H1 (cell line): ENCODE measurements around the gene IL31RA. TPM values are rescaled to one million over a fixed set of nuclear protein-coding genes. Genes with fewer than 3 reads are reported as not detected.

Experiments used
- CTCF ChIA-PET: fragments of 300-600 bp; sonication (Branson Sonifier 250); formaldehyde crosslinking; loops from one replicate; lab custom pipeline; 2021; ENCODE audit not compliant: partially characterized antibody; lab: Charles Lee
- POLR2A ChIA-PET: fragments of 300-600 bp; sonication (Branson Sonifier 250); formaldehyde crosslinking; loops from one replicate; lab custom pipeline; 2021; ENCODE audit warnings: inconsistent platforms; ENCODE audit not compliant: partially characterized antibody; lab: Charles Lee
- DNase-seq, 2 experiments: peaks; one replicate each; pipeline versions ENCODE4 v3.0.0 to v3.0.0-alpha.2; 2010 to 2022; ENCODE audit warnings: low spot score in 2 of 2, low read depth in 1 of 2, mixed read lengths in 1 of 2
- FAIRE-seq: peaks from 2 replicates; lab custom pipeline; 2011; peaks lifted over from hg19 to GRCh38; lab: Jason Lieb, UNC
- H2AFZ ChIP-seq: 2 replicates; pipeline ENCODE4 v1.8.1; 2012; ENCODE audit warnings: low read length, inconsistent platforms
- H2AK5ac ChIP-seq: 2 replicates; pipeline ENCODE4 v1.6.1; 2013; ENCODE audit warnings: low read depth, low read length
- H2BK120ac ChIP-seq: replicated peaks from 2 replicates; pipeline ENCODE3; 2013; ENCODE audit warnings: low read depth, low read length, inconsistent platforms
- H2BK12ac ChIP-seq: 2 replicates; pipeline ENCODE4 v1.6.1; 2013; ENCODE audit warnings: low read depth, low read length
- H2BK15ac ChIP-seq: 2 replicates; pipeline ENCODE4 v1.6.1; 2013; ENCODE audit warnings: low read length
- H2BK20ac ChIP-seq: 2 replicates; pipeline ENCODE4 v1.6.1; 2013; ENCODE audit warnings: low read length
- H2BK5ac ChIP-seq: 2 replicates; pipeline ENCODE4 v1.6.1; 2013; ENCODE audit warnings: low read depth, low read length
- H3K14ac ChIP-seq: 2 replicates; pipeline ENCODE4 v1.6.1; 2013; ENCODE audit warnings: inconsistent platforms; ENCODE audit not compliant: insufficient read length
- H3K18ac ChIP-seq: 2 replicates; pipeline ENCODE4 v1.6.1; 2013; ENCODE audit warnings: low read length; ENCODE audit errors: extremely low read depth
- H3K23ac ChIP-seq: 2 replicates; pipeline ENCODE4 v1.6.1; 2013; ENCODE audit warnings: inconsistent platforms; ENCODE audit not compliant: insufficient read length
- H3K23me2 ChIP-seq: 2 replicates; pipeline ENCODE4 v1.6.1; 2013; ENCODE audit warnings: low read depth, low read length
- H3K27ac ChIP-seq: 2 replicates; pipeline ENCODE4 v1.6.1; 2011; ENCODE audit warnings: low read depth, low read length, inconsistent platforms
- H3K27me3 ChIP-seq, 4 experiments: replicated peaks in 1 of 4; 1 replicate in 1 of 4; 2 replicates in 3 of 4; pipeline versions ENCODE4 v1.6.1 to v1.8.1; 2011 to 2013; ENCODE audit warnings: low read length in 3 of 4, mild to moderate bottlenecking in 3 of 4, inconsistent platforms in 2 of 4, mixed read lengths in 2 of 4, moderate library complexity in 1 of 4; ENCODE audit not compliant: control insufficient read depth in 3 of 4, insufficient read depth in 3 of 4; ENCODE audit errors: extremely low read depth in 1 of 4
- H3K36me3 ChIP-seq, 4 experiments: 2 replicates each; pipeline versions ENCODE4 v1.6.1 to v1.8.1; 2011 to 2013; ENCODE audit warnings: mild to moderate bottlenecking in 4 of 4, low read length in 3 of 4, moderate library complexity in 2 of 4, control low read depth in 1 of 4, inconsistent platforms in 1 of 4; ENCODE audit not compliant: insufficient read depth in 4 of 4, control insufficient read depth in 2 of 4
- H3K4ac ChIP-seq: replicated peaks from 2 replicates; pipeline ENCODE3; 2013; ENCODE audit warnings: low read length, low read depth, mixed read lengths, inconsistent platforms; ENCODE audit not compliant: insufficient read length
- H3K4me1 ChIP-seq, 4 experiments: replicated peaks in 1 of 4; 1 replicate in 1 of 4; 2 replicates in 3 of 4; pipeline versions ENCODE4 v1.6.1 to v1.8.1; 2011 to 2013; ENCODE audit warnings: low read length in 3 of 4, inconsistent platforms in 2 of 4, mixed read lengths in 1 of 4; ENCODE audit not compliant: insufficient read depth in 4 of 4, control insufficient read depth in 3 of 4
- H3K4me2 ChIP-seq, 2 experiments: 2 replicates each; pipeline versions ENCODE4 v1.6.1 to v1.8.1; 2011 to 2013; ENCODE audit warnings: low read depth in 2 of 2, low read length in 2 of 2, control low read depth in 1 of 2, inconsistent platforms in 1 of 2, mild to moderate bottlenecking in 1 of 2; ENCODE audit not compliant: insufficient read depth in 1 of 2
- H3K4me3 ChIP-seq, 4 experiments: fragments of 200-600, 300-600 bp in 1 of 4; sonication (generic), shearing (Covaris generic), sonication (Bioruptor Twin) in 1 of 4; 2 replicates each; pipeline versions ENCODE4 v1.5.1 to v1.8.1; 2011 to 2016; ENCODE audit warnings: low read length in 4 of 4, low read depth in 3 of 4, control low read depth in 2 of 4, inconsistent platforms in 2 of 4, mild to moderate bottlenecking in 2 of 4, mixed read lengths in 1 of 4, moderate library complexity in 1 of 4; ENCODE audit not compliant: insufficient read depth in 2 of 4; ENCODE audit errors: extremely low read depth in 1 of 4
- H3K56ac ChIP-seq: replicated peaks from 2 replicates; pipeline ENCODE3; 2013; ENCODE audit warnings: low read depth, mild to moderate bottlenecking, mixed read lengths, low read length, inconsistent platforms; ENCODE audit not compliant: insufficient read length
- H3K79me1 ChIP-seq: 2 replicates; pipeline ENCODE4 v1.6.1; 2013; ENCODE audit warnings: low read depth, low read length, control low read depth
- H3K79me2 ChIP-seq, 2 experiments: 2 replicates each; pipeline versions ENCODE4 v1.6.1 to v1.8.1; 2012 to 2013; ENCODE audit warnings: low read length in 2 of 2, mild to moderate bottlenecking in 2 of 2, inconsistent platforms in 1 of 2; ENCODE audit not compliant: insufficient read depth in 2 of 2, control insufficient read depth in 1 of 2
- H3K9ac ChIP-seq, 4 experiments: replicated peaks in 1 of 4; 1 replicate in 1 of 4; 2 replicates in 3 of 4; pipeline versions ENCODE4 v1.6.1 to v1.8.1; 2011 to 2013; ENCODE audit warnings: low read depth in 3 of 4, low read length in 3 of 4, control low read depth in 2 of 4, mild to moderate bottlenecking in 2 of 4, moderate library complexity in 2 of 4, inconsistent platforms in 1 of 4; ENCODE audit errors: extremely low read depth in 1 of 4
- H3K9me3 ChIP-seq, 2 experiments: 2 replicates each; pipeline versions ENCODE4 v1.6.1 to v1.8.1; 2012 to 2013; ENCODE audit warnings: mild to moderate bottlenecking in 2 of 2, moderate library complexity in 2 of 2, control low read depth in 1 of 2, inconsistent platforms in 1 of 2, low read depth in 1 of 2, low read length in 1 of 2, mixed read lengths in 1 of 2; ENCODE audit not compliant: insufficient read depth in 2 of 2
- H4K20me1 ChIP-seq, 2 experiments: replicated peaks in 1 of 2; 2 replicates each; pipeline versions ENCODE3 to v1.8.1; 2011 to 2013; ENCODE audit warnings: inconsistent platforms in 2 of 2, low read length in 2 of 2, mild to moderate bottlenecking in 1 of 2; ENCODE audit not compliant: insufficient read depth in 2 of 2, control insufficient read depth in 1 of 2
- H4K5ac ChIP-seq: 2 replicates; pipeline ENCODE4 v1.6.1; 2013; ENCODE audit warnings: low read length, low read depth, mixed read lengths, inconsistent platforms; ENCODE audit not compliant: insufficient read length
- H4K8ac ChIP-seq: 2 replicates; pipeline ENCODE4 v1.8.0; 2013; ENCODE audit warnings: mild to moderate bottlenecking, moderate library complexity, low read length, inconsistent platforms; ENCODE audit not compliant: insufficient read depth; ENCODE audit errors: extremely low read depth
- H4K91ac ChIP-seq: replicated peaks from 2 replicates; pipeline ENCODE3; 2013; ENCODE audit warnings: low read length, mixed read lengths, inconsistent platforms; ENCODE audit not compliant: insufficient read length
- GABPA ChIP-seq: IDR thresholded peaks from 2 replicates; pipeline ENCODE4 v1.6.1; 2011; ENCODE audit warnings: mild to moderate bottlenecking, low read length, moderate library complexity, borderline replicate concordance; ENCODE audit not compliant: insufficient read depth
- JUND ChIP-seq: IDR thresholded peaks from 2 replicates; pipeline ENCODE4 v1.6.1; 2011; ENCODE audit warnings: mild to moderate bottlenecking, improper control_type of control experiment, low read length
- POLR2A ChIP-seq, 2 experiments: IDR thresholded peaks; 1 replicate in 1 of 2; 2 replicates in 1 of 2; pipeline ENCODE4 v1.6.1; 2011; ENCODE audit warnings: low read depth in 2 of 2, low read length in 2 of 2, mild to moderate bottlenecking in 2 of 2; ENCODE audit errors: control extremely low read depth in 1 of 2
- WGBS, 2 experiments: shearing (Covaris generic) in 1 of 2; methylation state at CpG; one replicate each; pipeline versions ENCODE4 v1.1.6 to v1.1.7; 2013 to 2015; ENCODE audit warnings: low lambda C conversion rate in 2 of 2, mixed read lengths in 2 of 2, inconsistent platforms in 1 of 2, low coverage in 1 of 2, missing lambda C conversion rate in 1 of 2; ENCODE audit not compliant: insufficient replicate concordance in 2 of 2, insufficient coverage in 1 of 2, insufficient read length in 1 of 2; ENCODE audit errors: extremely low coverage in 1 of 2, missing lambda C conversion rate in 1 of 2; 5-methylcytosine and 5-hydroxymethylcytosine counted together
- polyA plus RNA-seq, 7 experiments: library from polyadenylated mRNA; depleted of rRNA in 3 of 7; stranded (reverse) in 5 of 7; unstranded in 2 of 7; fragments of >200 nt in 5 of 7; fragments of 200-250 nt in 2 of 7; gene quantifications; 1 replicate in 5 of 7; 2 replicates in 1 of 7; 4 replicates in 1 of 7; pipeline versions ENCODE4 v1.2.1 to v1.2.3, GENCODE V29; 2011 to 2013; ENCODE audit warnings: missing spikeins in 2 of 7, mixed read lengths in 2 of 7
- total RNA-seq: library from RNA; stranded (reverse); fragmentation: NEBNext Ultra II Directional; extraction: Animal tissue kit (Norgen Biotek cat#: 25700); gene quantifications from 2 replicates; pipeline ENCODE4 v1.2.1, GENCODE V29; 2021
- TF ChIP-seq, protein P1 (sequence below), 3 experiments: IDR thresholded peaks; 1 replicate in 2 of 3; 2 replicates in 1 of 3; pipeline versions ENCODE4 v1.5.1 to v1.6.1; 2011; ENCODE audit warnings: low read length in 3 of 3, mild to moderate bottlenecking in 3 of 3, inconsistent platforms in 2 of 3, low read depth in 1 of 3, moderate library complexity in 1 of 3; ENCODE audit not compliant: insufficient read depth in 1 of 3; ENCODE audit errors: control extremely low read depth in 1 of 3
- TF ChIP-seq, protein P2 (sequence below): IDR thresholded peaks from 2 replicates; pipeline ENCODE4 v1.6.1; 2012; ENCODE audit warnings: low read length, inconsistent platforms

Gene IL31RA
- total and polyA plus RNA-seq, 2 of the 8 experiments (the other 6 are each of a cell fraction or from before 2014, with no cell fraction given): not detected

DNA sequence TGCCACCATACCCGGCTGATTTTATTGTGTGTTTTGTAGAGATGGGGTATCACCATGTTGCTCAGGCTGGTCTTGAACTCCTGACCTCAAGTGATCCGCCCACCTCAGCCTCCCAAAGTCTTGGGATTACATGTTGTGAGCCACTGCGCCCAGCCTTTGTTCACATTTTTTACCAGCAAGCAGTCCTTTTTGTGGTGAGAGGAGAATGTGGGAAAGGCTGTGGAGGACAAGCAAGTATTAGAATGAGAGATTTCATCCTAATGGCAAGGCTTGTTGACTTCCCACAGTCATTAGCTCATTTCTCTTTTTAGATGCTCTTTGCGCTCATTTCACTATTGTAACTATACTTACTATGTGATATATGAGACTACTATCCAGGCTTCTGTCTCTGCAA, 6.1 kb downstream of the IL31RA start:
- no peak overlapping the region for H3K4me3 ChIP-seq
- H2AK5ac ChIP-seq: no peak overlapping the region
- H2BK20ac ChIP-seq: no peak overlapping the region
- no peaks in the 10 kb centered on the region for H3K27me3 ChIP-seq
- no peaks in the 10 kb centered on the region for H3K79me1 ChIP-seq
- no peak overlapping the region for H4K8ac ChIP-seq
- H3K23ac ChIP-seq: no peak overlapping the region
- POLR2A ChIA-PET: no interaction called here
- no peak overlapping the region for H3K9ac ChIP-seq
- CTCF ChIA-PET: no interaction called here
- no peaks in the 10 kb centered on the region for H4K20me1 ChIP-seq
- no peak overlapping the region for H3K56ac ChIP-seq
- H2BK15ac ChIP-seq: no peak overlapping the region
- H3K27ac ChIP-seq: no peak overlapping the region
- H3K18ac ChIP-seq: no peak overlapping the region
- 0 out of 4 replicates have a peak, but pooled peaks cover 0 to 4% of the 10 kb centered on the region in 2 experiments for H3K9me3 ChIP-seq
- no peak overlapping the region for H4K91ac ChIP-seq
- H3K4ac ChIP-seq: no peak overlapping the region
- FAIRE-seq: no peak
- H3K23me2 ChIP-seq: no peaks in the 10 kb centered on the region
- no peak for DNase-seq
- no peak overlapping the region for H2BK120ac ChIP-seq
- H2BK5ac ChIP-seq: no peak overlapping the region
- 82% methylated on average over 4 of the region's 4 CpGs; no CpG with 5 or more reads in 1 of the 2 experiments for WGBS, 2 experiments
- H4K5ac ChIP-seq: no peak overlapping the region
- H3K4me1 ChIP-seq: no peaks in the 10 kb centered on the region
- TF ChIP-seq, protein P1, sequence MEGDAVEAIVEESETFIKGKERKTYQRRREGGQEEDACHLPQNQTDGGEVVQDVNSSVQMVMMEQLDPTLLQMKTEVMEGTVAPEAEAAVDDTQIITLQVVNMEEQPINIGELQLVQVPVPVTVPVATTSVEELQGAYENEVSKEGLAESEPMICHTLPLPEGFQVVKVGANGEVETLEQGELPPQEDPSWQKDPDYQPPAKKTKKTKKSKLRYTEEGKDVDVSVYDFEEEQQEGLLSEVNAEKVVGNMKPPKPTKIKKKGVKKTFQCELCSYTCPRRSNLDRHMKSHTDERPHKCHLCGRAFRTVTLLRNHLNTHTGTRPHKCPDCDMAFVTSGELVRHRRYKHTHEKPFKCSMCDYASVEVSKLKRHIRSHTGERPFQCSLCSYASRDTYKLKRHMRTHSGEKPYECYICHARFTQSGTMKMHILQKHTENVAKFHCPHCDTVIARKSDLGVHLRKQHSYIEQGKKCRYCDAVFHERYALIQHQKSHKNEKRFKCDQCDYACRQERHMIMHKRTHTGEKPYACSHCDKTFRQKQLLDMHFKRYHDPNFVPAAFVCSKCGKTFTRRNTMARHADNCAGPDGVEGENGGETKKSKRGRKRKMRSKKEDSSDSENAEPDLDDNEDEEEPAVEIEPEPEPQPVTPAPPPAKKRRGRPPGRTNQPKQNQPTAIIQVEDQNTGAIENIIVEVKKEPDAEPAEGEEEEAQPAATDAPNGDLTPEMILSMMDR (IDR thresholded peaks at IDR 0.05; ENCODE audit: control extremely low read depth in 1 of 3, insufficient read depth in 1 of 3, low read depth in 1 of 3, low read length in 3 of 3): no peak
- TF ChIP-seq, protein P2, sequence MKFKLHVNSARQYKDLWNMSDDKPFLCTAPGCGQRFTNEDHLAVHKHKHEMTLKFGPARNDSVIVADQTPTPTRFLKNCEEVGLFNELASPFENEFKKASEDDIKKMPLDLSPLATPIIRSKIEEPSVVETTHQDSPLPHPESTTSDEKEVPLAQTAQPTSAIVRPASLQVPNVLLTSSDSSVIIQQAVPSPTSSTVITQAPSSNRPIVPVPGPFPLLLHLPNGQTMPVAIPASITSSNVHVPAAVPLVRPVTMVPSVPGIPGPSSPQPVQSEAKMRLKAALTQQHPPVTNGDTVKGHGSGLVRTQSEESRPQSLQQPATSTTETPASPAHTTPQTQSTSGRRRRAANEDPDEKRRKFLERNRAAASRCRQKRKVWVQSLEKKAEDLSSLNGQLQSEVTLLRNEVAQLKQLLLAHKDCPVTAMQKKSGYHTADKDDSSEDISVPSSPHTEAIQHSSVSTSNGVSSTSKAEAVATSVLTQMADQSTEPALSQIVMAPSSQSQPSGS: no peak
- no peak for TF ChIP-seq JUND
- TF ChIP-seq POLR2A (IDR thresholded peaks at IDR 0.05; ENCODE audit: control extremely low read depth in 1 of 2, low read depth in 2 of 2, low read length in 2 of 2): no peak
- TF ChIP-seq GABPA: no peak
- H2AFZ ChIP-seq: no peak overlapping the region
- no peak overlapping the region for H3K14ac ChIP-seq
- no peaks in the 10 kb centered on the region for H3K79me2 ChIP-seq
- no peak overlapping the region for H2BK12ac ChIP-seq
- H3K4me2 ChIP-seq: no peak overlapping the region
- H3K36me3 ChIP-seq: no peaks in the 10 kb centered on the region
